DMS114 treated with DMSO at 0.1 percent for 48 hours (cell line): ENCODE measurements around the gene GRK3.

Experiments used
- DNase-seq: peaks from one replicate; lab custom pipeline; 2025; ENCODE audit not compliant: unreplicated experiment; lab: John Stamatoyannopoulos, UW

Gene GRK3

GRCh38 chr22:25656724-25657123 is 92.2 kb downstream of the GRK3 start:
- DNase-seq, result no peak

GRCh38 chr22:25658633-25659032 is 94.2 kb downstream of the GRK3 start:
- DNase-seq, result no peak

GRCh38 chr22:25659413-25659812 is 94.9 kb downstream of the GRK3 start:
- DNase-seq, result no peak

GRCh38 chr22:25660336-25660735 is 95.9 kb downstream of the GRK3 start:
- DNase-seq, result no peak

GRCh38 chr22:25661073-25661472 is 96.6 kb downstream of the GRK3 start:
- no peak for DNase-seq

GRCh38 chr22:25663654-25664053 is 99.2 kb downstream of the GRK3 start:
- DNase-seq, result no peak

GRCh38 chr22:25666308-25666707 is 101.8 kb downstream of the GRK3 start:
- no peak for DNase-seq

GRCh38 chr22:25668437-25668836 is 104.0 kb downstream of the GRK3 start:
- DNase-seq, result no peak

GRCh38 chr22:25669253-25670069 is 105.0 kb downstream of the GRK3 start:
- DNase-seq, result no peak

GRCh38 chr22:25670070-25670461 is 105.6 kb downstream of the GRK3 start:
- DNase-seq, result no peak

- no peak for DNase-seq
Observed at GRCh38 chr22:25672289-25673084, 108.0 kb downstream of the GRK3 start.

- DNase-seq, result no peak
Observed at GRCh38 chr22:25673713-25674112, 109.2 kb downstream of the GRK3 start.

- DNase-seq, result no peak
Observed at GRCh38 chr22:25677631-25678030, 113.2 kb downstream of the GRK3 start.

GRCh38 chr22:25680051-25680450 is 115.6 kb downstream of the GRK3 start:
- DNase-seq, result no peak

- no peak for DNase-seq
Observed at GRCh38 chr22:25680956-25681355, 116.5 kb downstream of the GRK3 start.

GRCh38 chr22:25682109-25682508 is 117.6 kb downstream of the GRK3 start:
- DNase-seq, result no peak

- DNase-seq, result no peak
Observed at GRCh38 chr22:25688627-25689026, 124.2 kb downstream of the GRK3 start.

GRCh38 chr22:25689631-25690030 is 125.2 kb downstream of the GRK3 start:
- DNase-seq, result no peak

GRCh38 chr22:25690798-25691197 is 126.3 kb downstream of the GRK3 start:
- DNase-seq, result no peak

GRCh38 chr22:25692397-25693267 is 128.2 kb downstream of the GRK3 start:
- DNase-seq, result no peak

- DNase-seq, result no peak
Observed at GRCh38 chr22:25693268-25693565, 128.7 kb downstream of the GRK3 start.
